ENCODE results near the gene LTBP3. TPM values are rescaled to one million over a fixed set of nuclear protein-coding genes. Genes with fewer than 3 reads are reported as not detected.

LTBP3 gene
- total and polyA plus RNA-seq, 9 of the 15 experiments (the other 6 are each of a cell fraction or from before 2014, with no cell fraction given), result 0.06 to 20.5 (median 4.8) TPM

DNA sequence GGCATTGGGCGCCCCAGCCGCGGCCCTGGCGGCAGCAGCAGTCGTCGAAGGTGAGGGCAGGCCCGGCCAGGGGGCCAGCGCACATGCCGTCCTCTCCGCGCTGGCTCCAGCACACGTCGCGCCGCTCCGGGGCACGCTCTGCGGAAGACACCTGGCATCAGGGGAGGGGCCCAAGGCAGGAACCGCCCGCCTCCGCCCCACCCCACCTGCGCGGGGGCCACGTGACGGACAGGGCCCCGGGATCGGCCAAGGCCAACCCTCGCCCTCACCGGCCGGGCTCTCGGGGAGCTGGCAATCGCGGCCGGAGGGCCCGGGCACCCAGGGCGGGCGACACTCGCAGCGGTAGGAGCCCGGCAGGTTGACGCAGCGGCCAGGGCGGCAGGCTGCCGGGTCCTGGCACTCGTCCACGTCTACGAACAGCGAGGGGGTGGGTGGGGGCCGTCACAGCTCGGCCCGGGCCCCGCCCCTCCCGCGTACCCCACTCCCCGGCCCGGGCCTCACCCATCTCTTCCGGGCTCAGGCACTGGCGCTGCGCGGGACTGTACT, 18.3 kb downstream of the LTBP3 start (continued):
- TF ChIP-seq, protein P1, sequence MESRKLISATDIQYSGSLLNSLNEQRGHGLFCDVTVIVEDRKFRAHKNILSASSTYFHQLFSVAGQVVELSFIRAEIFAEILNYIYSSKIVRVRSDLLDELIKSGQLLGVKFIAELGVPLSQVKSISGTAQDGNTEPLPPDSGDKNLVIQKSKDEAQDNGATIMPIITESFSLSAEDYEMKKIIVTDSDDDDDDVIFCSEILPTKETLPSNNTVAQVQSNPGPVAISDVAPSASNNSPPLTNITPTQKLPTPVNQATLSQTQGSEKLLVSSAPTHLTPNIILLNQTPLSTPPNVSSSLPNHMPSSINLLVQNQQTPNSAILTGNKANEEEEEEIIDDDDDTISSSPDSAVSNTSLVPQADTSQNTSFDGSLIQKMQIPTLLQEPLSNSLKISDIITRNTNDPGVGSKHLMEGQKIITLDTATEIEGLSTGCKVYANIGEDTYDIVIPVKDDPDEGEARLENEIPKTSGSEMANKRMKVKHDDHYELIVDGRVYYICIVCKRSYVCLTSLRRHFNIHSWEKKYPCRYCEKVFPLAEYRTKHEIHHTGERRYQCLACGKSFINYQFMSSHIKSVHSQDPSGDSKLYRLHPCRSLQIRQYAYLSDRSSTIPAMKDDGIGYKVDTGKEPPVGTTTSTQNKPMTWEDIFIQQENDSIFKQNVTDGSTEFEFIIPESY (CRISPR knock-in tag; IDR thresholded peaks at IDR 0.05), result peak; percentile 46
- peak; percentile 26; the same call in 1 of the 2 replicates for TF ChIP-seq KLF6 (CRISPR knock-in tag; IDR thresholded peaks at IDR 0.05; ENCODE audit: borderline replicate concordance)
- TF ChIP-seq, protein P2, sequence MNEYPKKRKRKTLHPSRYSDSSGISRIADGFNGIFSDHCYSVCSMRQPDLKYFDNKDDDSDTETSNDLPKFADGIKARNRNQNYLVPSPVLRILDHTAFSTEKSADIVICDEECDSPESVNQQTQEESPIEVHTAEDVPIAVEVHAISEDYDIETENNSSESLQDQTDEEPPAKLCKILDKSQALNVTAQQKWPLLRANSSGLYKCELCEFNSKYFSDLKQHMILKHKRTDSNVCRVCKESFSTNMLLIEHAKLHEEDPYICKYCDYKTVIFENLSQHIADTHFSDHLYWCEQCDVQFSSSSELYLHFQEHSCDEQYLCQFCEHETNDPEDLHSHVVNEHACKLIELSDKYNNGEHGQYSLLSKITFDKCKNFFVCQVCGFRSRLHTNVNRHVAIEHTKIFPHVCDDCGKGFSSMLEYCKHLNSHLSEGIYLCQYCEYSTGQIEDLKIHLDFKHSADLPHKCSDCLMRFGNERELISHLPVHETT (CRISPR knock-in tag; conservative IDR thresholded peaks at IDR 0.05 in 1 of 2, IDR thresholded peaks at IDR 0.05 in 1 of 2), result no peak
- TF ChIP-seq, protein P3, sequence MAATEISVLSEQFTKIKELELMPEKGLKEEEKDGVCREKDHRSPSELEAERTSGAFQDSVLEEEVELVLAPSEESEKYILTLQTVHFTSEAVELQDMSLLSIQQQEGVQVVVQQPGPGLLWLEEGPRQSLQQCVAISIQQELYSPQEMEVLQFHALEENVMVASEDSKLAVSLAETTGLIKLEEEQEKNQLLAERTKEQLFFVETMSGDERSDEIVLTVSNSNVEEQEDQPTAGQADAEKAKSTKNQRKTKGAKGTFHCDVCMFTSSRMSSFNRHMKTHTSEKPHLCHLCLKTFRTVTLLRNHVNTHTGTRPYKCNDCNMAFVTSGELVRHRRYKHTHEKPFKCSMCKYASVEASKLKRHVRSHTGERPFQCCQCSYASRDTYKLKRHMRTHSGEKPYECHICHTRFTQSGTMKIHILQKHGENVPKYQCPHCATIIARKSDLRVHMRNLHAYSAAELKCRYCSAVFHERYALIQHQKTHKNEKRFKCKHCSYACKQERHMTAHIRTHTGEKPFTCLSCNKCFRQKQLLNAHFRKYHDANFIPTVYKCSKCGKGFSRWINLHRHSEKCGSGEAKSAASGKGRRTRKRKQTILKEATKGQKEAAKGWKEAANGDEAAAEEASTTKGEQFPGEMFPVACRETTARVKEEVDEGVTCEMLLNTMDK (IDR thresholded peaks at IDR 0.05; ENCODE audit: borderline replicate concordance, insufficient read depth, low read depth, low read length, poor library complexity, severe bottlenecking), result peak; percentile 89
